HT-29 (cell line): ENCODE results near the gene NVL. TPM values are rescaled to one million over a fixed set of nuclear protein-coding genes. Genes with fewer than 3 reads are reported as not detected.
"Not testable (repeated sequence)": the region's sequence is repeated elsewhere in the genome, so short reads cannot be mapped to it uniquely, and the experiment has no call there.

Experiments used
- DNase-seq: peaks from one replicate; pipeline ENCODE4 v3.0.0-alpha.2; 2015; ENCODE audit warnings: low spot score
- total RNA-seq: library from RNA; depleted of rRNA; stranded (reverse); fragments of >200 nt; shearing (Covaris generic); gene quantifications from 2 replicates; pipeline ENCODE4 v1.2.3, GENCODE V29; 2014; rRNA removed

The NVL gene
- total RNA-seq = 9.1 and 12.2 TPM in 2 replicates

- peak; percentile 93 for DNase-seq
Observed at GRCh38 chr1:224329842-224330753, at the start of gene NVL. NVL (minus strand) TSS chr1:224330172; CDS start chr1:224330127, 45 bp downstream.

- no peak for DNase-seq
Observed at GRCh38 chr1:224378855-224379631, 49.1 kb upstream of the NVL start.

GRCh38 chr1:224377676-224378006 lies 47.7 kb upstream of the NVL start:
- no peak for DNase-seq

GRCh38 chr1:224375059-224375458 lies 45.1 kb upstream of the NVL start:
- DNase-seq = no peak

- no peak for DNase-seq
Observed at GRCh38 chr1:224373008-224373590, 43.1 kb upstream of the NVL start.

GRCh38 chr1:224368409-224368808 lies 38.4 kb upstream of the NVL start:
- DNase-seq = no peak

- DNase-seq = no peak
Observed at GRCh38 chr1:224359207-224359606, 29.2 kb upstream of the NVL start.

- DNase-seq = no peak
Observed at GRCh38 chr1:224358237-224358636, 28.3 kb upstream of the NVL start.

GRCh38 chr1:224357626-224358124 lies 27.7 kb upstream of the NVL start:
- DNase-seq = peak; percentile 70

GRCh38 chr1:224356685-224357625 lies 27.0 kb upstream of the NVL start, which contains the start of gene CNIH4:
CNIH4 (plus strand) TSS chr1:224356879; CDS start chr1:224356925, 46 bp downstream.
- DNase-seq = peak; percentile 94

- DNase-seq = no peak
Observed at GRCh38 chr1:224353975-224354925, 24.3 kb upstream of the NVL start.

- not testable (repeated sequence) for DNase-seq
Observed at GRCh38 chr1:224352436-224353085, 22.6 kb upstream of the NVL start.

- DNase-seq = not testable (repeated sequence)
Observed at GRCh38 chr1:224349716-224350115, 19.7 kb upstream of the NVL start.

- DNase-seq = no peak
Observed at GRCh38 chr1:224348137-224348536, 18.2 kb upstream of the NVL start.

- no peak for DNase-seq
Observed at GRCh38 chr1:224343679-224344078, 13.7 kb upstream of the NVL start.

- DNase-seq = not testable (repeated sequence)
Observed at GRCh38 chr1:224340453-224341384, 10.7 kb upstream of the NVL start.

- no peak for DNase-seq
Observed at GRCh38 chr1:224339442-224340033, 9.6 kb upstream of the NVL start.
